GM18519 (cell line): ENCODE data around the gene ZBP1.
A peak's percentile ranks its signal among the peaks of the same experiment; 100 is the strongest.

Experiments
- ATAC-seq: cut with Tn5 transposase; IDR thresholded peaks from one replicate; pipeline ENCODE4 v1.9.1; 2021; ENCODE audit warnings: mild to moderate bottlenecking, moderate library complexity; ENCODE audit not compliant: unreplicated experiment, low FRiP score

Gene ZBP1, protein sequence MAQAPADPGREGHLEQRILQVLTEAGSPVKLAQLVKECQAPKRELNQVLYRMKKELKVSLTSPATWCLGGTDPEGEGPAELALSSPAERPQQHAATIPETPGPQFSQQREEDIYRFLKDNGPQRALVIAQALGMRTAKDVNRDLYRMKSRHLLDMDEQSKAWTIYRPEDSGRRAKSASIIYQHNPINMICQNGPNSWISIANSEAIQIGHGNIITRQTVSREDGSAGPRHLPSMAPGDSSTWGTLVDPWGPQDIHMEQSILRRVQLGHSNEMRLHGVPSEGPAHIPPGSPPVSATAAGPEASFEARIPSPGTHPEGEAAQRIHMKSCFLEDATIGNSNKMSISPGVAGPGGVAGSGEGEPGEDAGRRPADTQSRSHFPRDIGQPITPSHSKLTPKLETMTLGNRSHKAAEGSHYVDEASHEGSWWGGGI

GRCh38 chr20:57620274-57620990 lies at the start of gene ZBP1:
TSS of gene ZBP1 (minus strand) at chr20:57620426. CDS start at chr20:57620295, 131 bp downstream.
- ATAC-seq = peak; percentile 32

DNA sequence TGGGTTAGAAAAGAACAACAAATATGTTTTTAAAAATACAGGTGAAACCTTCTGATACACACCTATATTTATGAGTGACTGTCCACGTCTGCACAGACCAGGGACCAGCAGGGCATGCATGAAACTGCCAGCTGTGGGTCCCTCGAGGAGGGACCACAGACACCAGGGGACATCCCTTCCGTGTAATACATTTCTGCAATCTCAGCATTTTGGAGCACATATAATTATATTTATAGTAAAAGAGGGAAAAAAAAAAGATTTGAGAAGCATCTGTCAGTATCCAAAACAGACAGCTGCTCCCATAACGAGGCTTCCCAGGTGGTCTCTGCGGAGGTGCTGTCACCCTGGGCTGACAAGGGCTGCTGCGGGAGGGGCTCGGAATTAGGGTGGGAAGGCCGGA lies 49.4 kb upstream of the ZBP1 start:
- no peak for ATAC-seq

GRCh38 chr20:57667924-57668782 lies 47.9 kb upstream of the ZBP1 start:
- ATAC-seq = no peak

DNA sequence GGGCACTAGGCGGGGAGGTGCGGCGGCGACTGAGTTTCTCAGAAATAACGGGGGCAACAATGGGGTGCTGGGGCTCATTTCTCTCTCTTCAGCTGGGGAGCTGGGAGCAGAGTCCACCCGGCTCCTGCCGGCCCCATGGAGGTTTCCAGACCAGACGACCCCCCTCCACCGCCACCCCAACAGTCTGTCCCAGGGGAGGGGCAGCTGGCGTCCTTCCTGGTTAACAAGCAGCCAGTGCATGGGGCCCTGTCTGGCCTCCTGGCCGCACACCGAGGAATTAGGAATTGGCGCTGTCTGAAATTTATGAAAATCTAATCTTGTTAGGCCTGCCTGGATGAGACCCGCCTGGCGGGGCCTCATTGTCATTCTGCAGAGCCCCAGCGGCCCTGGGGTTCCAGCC lies 47.2 kb upstream of the ZBP1 start:
- no peak for ATAC-seq

- no peak for ATAC-seq
Observed at GRCh38 chr20:57666834-57667157, 46.6 kb upstream of the ZBP1 start.

DNA sequence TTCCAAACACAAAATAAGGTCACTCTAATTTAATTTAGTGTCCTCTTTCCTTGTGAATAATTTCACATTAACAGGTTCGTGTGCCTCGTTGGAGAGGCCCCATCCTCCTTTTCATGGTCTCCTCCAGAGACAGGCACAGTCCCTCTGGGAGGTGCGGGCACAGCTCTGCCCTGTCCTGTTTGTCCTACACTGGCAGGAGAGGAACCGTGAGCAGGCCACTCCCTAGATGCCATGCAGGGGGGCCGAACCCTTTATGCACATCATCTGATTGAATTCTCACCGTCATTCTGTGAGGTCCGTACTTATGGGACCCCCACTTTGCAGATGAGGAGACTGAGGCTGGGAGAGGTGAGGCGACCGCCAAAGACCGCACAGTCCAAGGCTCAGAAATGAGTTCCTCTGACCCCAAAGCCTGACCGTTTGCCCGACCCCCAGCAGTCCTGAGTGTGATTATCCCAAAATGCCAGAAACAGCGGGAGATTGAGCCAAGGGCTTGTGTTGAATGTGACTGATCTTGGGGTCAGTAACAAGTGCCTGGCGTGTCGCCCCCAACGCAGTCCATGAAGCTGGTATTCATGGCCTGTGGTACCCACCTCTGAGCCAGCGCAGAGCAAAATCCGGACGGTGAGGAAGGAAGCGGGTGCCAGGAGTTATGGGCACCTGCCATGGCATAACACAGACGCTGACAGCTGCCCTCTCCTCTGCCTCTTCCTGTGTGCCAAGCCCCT lies 46.0 kb upstream of the ZBP1 start:
- no peak for ATAC-seq

DNA sequence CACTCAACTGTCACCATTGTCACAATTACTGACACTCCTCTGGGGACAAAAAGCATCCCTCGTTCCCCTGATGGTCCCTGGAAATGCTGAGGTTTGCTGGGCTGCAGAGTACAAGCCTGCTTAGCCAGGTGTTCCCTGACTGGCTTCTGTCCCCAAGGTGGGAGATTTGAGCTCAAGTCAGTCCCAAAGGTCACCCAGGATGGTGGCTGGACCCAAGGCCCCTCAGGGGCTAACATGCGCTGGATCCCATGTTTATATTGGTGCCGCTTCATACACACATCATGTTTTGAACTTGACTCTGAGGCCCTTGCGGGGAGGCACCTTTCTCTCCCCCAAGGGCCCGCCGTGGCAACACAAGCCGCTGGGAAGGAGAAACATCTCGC lies 45.4 kb upstream of the ZBP1 start:
- ATAC-seq = no peak

DNA sequence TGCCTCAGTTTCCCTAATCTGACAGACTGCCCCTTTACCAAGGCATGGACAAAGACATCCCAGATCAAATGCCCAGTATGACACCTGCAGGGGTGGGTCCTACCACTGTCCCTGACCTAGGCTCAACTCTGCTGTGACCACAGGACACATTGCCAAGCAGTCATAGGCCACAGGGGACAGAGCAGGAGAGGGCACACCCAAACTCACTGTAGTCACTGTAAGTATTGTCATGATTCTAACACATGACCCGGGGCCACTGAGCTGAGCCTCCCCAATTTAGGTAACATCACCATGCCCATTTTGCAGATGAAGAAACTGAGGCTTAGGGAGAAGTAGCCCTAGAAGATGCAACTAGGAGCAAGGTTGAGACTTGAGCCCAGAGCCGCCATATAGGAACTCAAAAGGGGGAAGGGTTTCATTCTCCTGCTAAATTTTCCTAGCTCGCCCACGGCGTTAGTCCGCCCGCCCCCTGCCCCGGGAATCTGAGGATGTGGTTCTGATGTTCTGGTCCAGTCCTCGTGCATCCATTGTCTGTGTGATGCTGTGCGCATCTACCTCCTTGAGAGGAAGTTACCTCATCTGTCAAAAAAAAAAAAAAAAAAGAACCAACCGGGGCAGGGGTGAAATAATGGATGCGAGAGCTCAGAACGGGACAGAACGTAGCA lies 44.8 kb upstream of the ZBP1 start:
- ATAC-seq = no peak

DNA sequence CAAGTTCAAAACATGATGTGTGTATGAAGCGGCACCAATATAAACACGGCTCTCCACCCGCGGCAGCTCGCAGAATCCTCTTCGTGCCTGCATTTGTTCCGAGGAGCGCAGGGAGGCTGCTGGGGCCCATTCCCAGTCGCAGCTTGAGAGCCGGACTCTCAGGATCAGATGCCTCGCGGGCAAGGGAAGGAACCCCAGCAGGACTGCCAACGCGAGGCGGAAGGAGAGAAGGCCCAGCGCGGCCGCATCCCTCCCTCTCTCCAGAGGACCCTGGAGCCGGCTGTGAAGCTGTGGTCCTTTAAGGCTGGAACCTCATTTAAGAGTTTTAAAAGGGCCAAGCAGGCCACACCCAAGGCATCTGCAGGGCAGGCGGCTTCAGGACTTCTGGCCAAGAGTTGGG lies 44.2 kb upstream of the ZBP1 start:
- ATAC-seq = no peak

DNA sequence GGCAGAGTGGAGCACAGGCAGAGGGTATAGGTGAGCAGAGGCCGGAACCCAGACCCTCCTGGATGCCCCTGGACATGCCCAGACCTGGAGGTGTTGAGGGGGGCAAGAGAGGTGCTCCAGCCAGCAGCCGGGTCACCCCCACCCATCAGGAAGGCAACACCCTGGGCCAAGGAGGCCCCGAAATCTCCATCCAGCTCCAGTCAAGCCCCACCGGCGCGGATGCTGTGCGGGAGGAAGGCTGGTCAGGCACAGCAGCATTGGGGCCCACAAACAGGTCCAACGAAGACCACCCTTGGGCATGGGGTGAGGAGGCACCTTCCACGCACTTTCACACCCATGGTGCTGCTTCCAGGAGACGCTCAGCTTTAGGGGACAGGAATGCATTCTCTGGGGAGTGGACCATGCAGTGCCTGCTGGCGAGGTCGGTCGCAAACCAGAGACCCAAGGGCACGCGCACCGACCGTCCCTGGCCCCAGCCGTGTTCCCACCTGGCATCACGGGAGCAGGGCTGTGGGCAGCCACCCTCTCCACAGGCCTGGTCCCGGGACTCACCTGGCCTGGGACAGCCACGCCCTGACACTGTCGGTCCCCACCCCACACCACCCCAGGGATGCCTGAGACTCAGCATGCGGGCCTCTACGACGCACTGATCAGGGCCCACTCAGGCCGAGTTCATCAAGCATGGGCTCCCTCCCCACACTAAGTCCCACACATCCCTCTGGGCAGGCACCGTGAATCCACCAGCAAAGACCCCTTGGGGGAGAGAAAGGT lies 43.6 kb upstream of the ZBP1 start:
- no peak for ATAC-seq

- no peak for ATAC-seq
Observed at GRCh38 chr20:57663241-57663640, 43.0 kb upstream of the ZBP1 start.

DNA sequence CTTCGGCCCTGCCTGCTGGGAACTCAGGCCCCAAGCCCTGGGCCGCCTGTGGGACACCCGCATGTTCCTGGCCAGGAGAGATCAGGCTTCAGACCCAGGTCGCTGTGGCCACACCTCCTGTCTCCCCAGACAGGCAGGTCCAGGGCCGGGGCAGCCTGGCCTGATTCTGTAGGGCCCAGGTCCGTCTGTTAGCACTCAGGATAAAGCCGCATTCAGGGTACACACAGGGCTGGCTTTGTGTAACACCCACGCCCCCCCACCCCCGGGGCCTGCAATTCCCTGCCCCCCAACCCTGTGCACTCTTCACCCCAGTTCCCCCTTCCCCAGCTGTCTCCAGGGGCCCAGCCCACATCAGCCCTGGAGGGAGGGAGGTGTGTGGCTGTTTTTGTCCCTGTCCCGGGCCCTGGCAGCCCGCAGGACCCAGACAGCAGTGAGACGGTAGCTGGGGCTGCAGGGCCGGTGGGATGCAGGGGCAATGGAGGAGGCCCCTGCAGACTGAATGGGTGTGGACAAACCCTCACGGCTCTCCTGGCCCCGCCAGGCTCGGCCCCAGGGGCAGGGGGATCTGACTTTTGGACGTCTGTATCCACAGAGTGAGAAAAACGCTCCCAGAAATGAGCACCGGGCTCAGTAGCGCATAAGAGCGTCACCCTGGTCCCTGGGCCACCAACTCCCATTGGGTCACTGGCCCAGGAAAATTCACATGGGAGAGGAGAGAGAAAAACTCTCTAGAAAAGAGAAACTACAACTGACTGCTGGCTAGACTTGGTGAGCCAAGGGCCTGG lies 42.4 kb upstream of the ZBP1 start:
- no peak for ATAC-seq

DNA sequence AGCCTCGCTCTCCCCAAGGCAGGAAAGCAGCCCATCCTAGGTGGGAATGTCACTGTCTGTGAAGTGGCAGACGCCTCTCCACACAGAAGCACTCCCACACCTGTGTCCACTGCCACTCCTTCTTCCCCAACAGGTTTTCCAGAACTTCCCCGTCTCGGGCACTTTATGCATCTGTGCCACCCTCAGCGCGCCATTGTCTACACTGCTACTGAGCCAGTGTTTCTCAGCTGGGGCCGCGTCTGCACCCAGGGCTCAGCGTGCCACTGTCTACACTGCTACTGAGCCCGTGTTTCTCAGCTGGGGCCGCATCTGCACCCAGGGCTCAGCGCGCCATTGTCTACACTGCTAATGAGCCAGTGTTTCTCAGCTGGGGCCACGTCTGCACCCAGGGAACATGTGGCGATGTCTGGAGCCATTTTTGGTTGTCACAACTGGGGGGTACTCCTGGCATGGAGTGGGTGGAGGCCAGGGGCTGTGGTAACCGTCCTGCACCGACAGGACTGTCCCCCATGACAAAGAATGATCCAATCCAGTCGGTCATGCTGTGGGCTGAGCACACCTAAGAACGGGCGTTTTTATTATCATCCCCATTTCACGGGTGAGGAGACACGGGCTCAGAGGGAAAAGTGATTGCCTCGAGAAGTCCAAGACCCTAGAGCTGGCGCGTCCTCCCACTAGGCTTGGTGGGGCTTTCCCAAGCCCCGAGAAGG lies 41.7 kb upstream of the ZBP1 start:
- no peak for ATAC-seq

GRCh38 chr20:57660922-57661745 lies 40.9 kb upstream of the ZBP1 start:
- ATAC-seq = no peak

- ATAC-seq = no peak
Observed at GRCh38 chr20:57660181-57660921, 40.1 kb upstream of the ZBP1 start.

GRCh38 chr20:57659517-57660180 lies 39.4 kb upstream of the ZBP1 start:
- no peak for ATAC-seq
